HL-60/S4 treated with phorbol 12-myristate 13-acetate at 8.2 ng/mL for 4 days and 3 days (cell line): ENCODE results near the gene MT1F.

Source experiments
- in situ Hi-C: fragments of 300-500 bp; cut with MboI; formaldehyde crosslinking; loops from 2 replicates; pipeline ENCODE4 v1.15.0; 2022; ENCODE audit warnings: low sequenced_read_pairs

Gene MT1F

DNA sequence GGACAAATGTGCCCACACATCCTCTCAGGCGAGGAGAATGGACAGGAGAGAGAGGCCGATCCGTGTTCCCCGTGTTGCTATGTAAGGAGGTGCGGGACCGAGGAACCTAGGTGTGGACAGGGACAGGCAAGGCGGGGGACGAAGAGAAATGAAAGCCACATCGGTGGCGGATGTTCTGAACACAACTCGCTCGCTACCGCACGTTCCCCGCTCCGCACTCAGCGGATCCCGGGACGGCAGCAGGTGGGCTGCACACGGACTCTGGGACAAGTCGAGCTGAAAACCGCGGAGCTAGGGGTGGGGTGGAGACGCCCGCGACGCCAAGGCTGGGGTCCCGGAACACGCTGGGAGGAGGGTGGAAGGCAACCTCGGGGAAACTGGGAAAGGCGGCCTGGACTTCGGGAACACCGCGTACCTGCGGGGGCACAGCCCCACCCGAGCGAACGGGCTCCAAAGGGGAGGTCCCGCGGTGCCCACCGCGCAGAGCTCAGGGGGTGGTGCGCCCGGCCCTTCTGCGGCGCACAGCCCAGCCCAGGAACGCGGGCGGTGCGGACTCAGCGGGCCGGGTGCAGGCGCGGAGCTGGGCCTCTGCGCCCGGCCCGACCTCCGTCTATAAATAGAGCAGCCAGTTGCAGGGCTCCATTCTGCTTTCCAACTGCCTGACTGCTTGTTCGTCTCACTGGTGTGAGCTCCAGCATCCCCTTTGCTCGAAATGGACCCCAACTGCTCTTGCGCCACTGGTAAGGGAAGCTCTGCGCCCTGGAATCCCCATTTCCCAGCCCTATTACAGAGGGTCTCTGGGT, 32.4 kb upstream of the MT1F start, which contains the start of gene MT1E:
Gene MT1E, plus strand, starts transcription at position 642 of the 803 bp plus-strand sequence. Its CDS starts 71 bp downstream, at position 713.
- in situ Hi-C loops, result no loop called here

DNA sequence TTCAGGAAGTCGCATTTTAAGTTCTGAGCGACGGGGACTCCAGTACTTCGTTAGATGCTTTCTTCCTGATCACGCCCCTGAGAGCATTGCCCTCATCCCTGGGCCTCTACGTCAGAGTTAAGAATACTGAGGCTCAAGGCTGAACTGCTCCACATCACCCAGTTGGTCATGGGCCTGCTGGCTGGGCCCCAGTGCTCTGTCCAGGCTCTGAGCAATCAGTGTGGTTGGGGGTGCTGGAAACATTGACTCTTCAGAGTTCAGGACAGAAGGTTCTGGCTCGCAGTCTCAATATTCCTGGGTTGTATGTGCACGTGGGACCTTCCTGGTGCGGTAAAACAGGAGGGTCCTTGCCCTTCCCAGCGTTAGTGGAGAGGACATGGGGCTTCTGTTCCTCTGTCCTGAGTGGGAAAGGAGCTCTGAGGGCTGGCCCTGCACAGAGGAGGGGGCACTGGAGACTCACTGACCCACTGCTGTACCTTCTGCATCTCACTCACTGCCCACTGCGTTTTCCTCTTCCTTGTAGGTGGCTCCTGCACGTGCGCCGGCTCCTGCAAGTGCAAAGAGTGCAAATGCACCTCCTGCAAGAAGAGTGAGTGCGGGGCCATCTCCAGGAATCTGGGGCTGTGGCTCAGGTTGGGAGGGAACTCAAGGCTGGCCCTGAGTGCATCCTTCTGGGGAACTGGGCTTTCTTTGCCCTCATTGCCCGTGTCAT, 31.7 kb upstream of the MT1F start:
- in situ Hi-C loops, result no loop called here

DNA sequence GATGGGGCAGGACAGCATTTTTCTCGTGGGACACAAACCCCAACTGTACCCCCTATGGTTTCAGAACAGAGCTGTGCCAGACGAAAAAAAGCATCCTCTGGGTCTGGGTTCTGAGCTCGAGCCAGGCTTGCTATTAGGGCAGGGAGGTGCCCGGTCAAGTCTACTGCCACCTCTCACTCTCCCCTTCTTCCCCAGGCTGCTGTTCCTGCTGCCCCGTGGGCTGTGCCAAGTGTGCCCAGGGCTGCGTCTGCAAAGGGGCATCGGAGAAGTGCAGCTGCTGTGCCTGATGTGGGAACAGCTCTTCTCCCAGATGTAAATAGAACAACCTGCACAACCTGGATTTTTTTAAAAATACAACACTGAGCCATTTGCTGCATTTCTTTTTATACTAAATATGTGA, 31.1 kb upstream of the MT1F start:
- in situ Hi-C loops, result no loop called here

DNA sequence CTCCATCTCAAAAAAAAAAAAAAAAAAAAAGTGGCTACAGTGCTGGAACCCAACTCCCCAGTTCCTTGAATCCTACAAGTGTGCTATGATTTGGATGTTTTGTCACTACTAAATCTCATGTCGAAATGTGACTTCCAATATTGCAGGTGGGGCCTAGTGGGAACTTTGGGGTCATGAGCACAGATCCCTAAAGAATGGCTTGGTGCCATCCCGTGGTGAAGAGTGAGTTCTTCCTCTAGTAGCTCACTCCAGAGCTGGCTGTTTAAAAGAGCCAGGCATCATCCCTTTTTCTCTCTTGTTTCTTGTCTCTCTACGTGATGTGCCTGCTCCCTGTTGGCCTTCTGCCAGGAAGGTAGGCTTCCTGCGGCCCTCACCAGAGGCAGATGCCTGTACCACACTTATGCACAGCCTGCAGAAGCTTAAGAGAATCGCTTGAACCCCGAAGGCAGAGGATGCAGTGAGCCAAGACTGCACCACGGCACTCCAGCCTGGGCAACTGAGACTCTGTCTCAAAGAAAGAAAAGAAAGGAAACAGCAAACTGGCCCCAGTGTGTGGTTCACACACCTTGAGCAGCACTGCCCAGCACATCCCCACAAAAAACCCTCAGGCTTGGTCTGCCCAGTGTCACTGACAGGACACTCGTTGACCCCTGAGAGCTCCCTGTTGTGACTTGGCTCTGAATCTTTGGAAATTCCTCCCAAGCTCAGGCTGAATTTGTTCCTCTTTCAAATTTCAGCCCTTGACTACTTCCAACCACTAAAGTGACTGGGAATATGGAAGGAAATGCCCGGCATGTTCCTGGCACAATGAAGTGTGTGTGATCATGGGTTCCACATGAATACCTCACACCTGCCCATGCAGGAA, 29.0 kb upstream of the MT1F start:
- in situ Hi-C loops, result no loop called here

DNA sequence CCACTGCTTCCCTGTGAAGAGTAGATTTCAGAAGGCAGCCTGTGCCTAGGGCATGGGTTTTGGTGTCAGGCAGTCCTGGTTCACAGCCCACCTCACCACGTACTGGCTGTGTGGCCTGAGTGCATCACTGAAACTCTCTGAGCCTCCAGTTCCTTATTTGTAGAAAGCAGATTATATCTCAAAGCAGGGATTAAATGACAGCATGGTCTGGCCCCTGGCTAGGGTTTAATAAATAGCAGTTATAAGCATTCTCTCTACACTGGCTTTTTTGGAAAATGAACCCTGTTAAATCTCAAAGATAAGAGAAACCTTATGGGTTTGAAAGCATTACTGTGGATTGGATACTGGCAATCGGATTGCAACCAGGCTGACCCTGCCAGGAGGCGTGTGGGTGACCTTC, 28.2 kb upstream of the MT1F start:
- in situ Hi-C loops, result no loop called here

DNA sequence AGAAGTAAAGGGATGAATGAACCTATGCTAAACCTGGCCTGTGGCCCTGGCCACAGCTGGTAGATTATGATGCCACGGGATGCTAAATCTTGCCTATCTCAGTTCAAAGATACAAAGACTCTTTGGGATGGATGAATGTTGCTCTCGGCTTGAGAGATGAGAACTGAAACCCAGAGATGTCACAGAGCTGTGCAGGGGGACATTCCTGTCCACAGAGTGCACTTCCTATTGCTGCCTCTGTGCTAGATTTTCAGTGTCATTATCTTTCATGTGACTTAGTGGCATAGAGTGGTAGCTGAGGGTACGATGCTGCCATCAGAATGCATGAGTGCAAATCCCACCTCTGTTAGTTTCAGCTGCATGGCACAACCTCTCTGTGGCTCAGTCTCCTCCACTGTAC, 27.6 kb upstream of the MT1F start:
- in situ Hi-C loops, result no loop called here

DNA sequence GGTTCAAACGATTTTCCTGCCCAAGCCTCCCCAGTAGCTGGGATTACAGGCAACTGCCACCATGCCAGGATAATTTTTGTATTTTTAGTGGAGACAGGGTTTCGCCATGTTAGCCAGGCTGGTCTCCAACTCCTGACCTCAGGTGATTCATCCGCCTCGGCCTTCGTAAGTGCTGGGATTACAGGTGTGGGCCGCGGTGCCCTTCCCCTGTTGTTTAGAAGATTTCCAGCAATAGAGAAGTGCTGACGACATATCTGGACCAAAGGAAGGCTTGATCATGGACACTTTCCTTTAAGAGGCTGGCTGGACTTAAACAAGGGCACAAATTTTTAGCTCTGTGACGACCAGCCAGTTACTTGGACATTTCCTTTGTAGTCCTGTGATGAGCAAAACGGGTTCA, 26.6 kb upstream of the MT1F start:
- in situ Hi-C loops, result no loop called here

DNA sequence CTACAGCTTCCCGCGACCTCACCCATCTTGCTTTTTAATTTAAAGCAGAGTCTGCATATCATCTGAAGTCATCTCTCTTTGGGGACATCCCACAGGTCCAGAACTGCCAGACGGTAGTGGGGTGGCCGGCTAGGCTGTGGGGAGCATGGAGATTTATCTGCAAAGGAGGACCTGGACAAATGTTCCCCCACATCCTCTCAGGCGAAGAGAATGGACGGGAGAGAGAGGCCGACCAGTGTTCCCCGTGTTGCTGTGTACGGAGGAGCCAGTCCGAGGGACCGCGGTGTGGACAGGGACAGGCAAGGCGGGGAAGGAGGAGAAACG, 26.0 kb upstream of the MT1F start:
- in situ Hi-C loops, result no loop called here

DNA sequence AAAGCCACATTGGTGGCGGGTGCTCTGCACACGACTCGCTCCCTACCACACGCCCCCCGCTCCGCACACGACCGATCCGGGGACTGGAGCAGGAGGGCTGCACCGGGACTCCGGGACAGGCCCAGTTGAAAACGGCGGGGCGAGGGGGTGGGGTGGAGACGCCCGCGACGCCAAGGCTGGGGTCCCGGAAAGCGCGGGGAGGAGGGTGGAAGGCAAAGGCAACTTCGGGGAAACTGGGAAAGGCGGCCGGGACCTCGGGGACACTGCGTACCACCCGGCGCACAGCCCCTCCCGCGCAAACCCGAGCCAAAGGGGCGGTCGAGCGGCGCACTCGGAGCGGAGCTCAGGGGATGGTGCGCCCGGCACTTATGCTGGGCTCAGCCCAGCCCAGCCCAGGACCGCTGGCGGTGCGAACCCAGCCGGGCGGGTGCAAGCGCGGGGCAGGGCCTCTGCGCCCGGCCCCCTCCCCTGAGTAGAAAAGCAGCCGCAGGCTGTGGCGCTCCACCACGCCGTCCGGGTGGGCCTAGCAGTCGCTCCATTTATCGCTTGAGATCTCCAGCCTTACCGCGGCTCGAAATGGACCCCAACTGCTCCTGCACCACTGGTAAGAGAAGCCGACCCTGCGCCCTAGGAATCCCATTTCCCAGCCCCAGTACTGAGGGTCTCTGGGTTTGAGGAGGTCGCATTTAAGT, 25.5 kb upstream of the MT1F start, which contains the start of gene MT1M:
Gene MT1M, plus strand, starts transcription at position 504 of the 692 bp plus-strand sequence. Its CDS starts 73 bp downstream, at position 577.
- in situ Hi-C loops, result no loop called here

DNA sequence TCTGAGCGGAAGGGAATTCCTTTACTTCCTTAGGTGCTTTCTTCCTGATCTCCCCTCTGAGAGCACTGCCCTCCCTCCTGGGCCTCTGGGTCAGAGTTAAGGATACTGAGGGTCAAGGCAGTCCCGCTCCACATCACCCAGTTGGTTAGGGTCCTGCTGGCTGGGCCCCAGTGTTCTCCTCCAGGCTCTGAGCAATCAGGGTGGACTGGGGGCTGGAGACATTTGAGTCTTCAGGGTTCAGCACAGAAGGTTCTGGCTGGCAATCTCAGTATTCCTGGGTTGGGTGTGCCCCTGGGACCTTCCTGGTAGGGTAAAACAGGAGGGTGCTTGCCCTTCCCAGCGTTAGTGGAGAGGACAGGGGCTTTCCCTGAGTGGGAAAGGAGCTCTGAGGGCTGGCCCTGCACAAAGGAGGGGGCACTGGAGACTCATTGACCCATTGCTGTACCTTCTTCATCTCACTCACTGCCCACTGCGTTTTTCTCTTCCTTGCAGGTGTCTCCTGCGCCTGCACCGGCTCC, 24.9 kb upstream of the MT1F start:
- in situ Hi-C loops, result no loop called here

DNA sequence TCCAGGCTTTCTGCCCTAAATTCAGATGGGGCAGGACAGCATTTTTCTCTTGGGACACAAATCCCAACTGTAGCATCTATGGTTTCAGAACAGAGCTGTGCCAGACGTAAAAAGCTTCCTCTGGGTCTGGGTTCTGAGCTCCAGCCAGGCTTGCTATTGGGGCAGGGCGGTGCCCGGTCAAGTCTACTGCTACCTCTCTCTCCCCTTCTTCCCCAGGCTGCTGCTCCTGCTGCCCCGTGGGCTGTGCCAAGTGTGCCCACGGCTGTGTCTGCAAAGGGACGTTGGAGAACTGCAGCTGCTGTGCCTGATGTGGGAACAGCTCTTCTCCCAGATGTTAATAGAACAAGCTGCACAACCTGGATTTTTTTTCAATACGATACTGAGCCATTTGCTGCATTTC, 24.2 kb upstream of the MT1F start:
- in situ Hi-C loops, result no loop called here

DNA sequence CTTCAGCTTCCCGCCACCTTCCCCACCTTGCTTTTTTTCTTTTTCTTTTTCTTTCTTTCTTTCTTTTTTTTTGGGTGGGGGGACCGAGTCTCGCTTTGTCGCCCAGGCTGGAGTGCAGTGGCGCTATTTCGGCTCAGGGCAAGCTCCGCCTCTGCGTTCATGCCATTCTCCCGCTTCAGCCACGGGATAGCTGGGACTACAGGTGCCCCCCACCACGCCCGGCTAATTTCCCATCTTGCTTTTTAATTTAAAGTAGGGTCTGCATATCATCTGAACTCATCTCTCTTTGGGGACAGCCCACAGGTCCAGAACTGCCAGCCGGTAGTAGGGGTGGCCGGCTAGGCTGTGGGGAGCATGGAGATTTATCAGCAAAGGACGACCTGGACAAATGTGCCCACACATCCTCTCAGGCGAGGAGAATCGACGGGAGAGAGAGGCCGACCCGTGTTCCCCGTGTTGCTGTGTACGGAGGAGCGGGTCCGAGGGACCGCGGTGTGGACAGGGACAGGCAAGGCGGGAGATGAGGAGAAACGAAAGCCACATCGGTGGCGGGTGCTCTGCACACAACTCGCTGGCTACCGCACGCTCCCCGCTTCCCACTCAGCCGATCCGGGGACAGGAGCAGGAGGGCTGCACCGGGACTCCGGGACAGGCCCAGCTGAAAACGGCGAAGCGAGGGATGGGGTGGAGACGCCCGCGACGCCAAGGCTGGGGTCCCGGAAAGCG, 22.9 kb upstream of the MT1F start:
- in situ Hi-C loops, result no loop called here

DNA sequence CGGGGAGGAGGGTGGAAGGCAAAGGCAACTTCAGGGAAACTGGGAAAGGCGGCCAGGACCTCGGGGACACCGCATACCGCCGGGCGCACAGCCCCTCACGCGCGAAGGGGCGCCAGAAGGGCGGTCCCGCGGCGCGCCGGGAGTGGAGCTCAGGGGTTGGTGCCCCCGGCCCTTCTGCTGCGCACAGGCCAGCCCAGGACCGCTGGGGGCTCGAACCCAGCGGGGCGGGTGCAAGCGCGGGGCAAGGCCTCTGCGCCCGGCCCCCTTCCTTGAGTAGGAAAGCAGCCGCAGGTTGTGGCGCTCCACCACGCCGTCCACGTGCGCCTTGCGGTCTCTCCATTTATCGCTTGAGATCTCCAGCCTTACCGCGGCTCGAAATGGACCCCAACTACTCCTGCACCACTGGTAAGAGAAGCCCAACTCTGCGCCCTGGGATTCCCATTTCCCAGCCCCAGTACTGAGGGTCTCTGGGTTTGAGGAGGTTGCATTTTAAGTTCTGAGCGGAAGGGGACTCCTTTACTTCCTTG, 22.3 kb upstream of the MT1F start:
- in situ Hi-C loops, result no loop called here

DNA sequence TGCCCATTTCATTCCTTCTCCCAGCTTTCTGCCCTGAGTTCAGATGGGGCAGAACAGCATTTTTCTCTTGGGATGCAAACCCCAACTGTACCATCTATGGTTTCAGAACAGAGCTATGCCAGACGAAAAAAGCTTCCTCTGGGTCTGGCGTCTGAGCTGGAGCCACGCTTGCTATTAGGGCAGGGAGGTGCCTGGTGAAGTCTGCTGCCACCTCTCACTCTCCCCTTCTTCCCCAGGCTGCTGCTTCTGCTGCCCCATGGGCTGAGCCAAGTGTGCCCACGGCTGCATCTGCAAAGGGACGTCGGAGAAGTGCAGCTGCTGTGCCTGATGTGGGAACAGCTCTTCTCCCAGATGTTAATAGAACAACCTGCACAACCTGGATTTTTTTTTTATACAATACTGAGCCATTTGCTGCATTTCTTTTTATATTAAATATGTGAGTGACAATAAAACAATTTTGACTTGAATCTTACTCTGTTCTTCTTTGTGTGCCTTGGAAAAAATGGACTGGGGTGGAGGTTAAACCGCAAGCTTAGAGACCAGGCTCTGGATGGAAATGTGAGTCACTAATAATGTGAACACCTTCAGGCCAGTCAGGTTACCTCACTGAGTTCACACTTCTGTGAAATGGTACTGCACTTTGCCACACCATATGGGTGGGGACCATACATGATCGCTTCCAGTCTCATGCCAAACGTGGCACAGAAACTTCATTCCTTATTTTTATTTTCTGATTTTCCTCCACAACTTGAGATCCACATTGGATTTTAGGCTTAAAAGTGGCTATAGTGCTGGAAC, 20.9 kb upstream of the MT1F start:
- in situ Hi-C loops, result no loop called here

DNA sequence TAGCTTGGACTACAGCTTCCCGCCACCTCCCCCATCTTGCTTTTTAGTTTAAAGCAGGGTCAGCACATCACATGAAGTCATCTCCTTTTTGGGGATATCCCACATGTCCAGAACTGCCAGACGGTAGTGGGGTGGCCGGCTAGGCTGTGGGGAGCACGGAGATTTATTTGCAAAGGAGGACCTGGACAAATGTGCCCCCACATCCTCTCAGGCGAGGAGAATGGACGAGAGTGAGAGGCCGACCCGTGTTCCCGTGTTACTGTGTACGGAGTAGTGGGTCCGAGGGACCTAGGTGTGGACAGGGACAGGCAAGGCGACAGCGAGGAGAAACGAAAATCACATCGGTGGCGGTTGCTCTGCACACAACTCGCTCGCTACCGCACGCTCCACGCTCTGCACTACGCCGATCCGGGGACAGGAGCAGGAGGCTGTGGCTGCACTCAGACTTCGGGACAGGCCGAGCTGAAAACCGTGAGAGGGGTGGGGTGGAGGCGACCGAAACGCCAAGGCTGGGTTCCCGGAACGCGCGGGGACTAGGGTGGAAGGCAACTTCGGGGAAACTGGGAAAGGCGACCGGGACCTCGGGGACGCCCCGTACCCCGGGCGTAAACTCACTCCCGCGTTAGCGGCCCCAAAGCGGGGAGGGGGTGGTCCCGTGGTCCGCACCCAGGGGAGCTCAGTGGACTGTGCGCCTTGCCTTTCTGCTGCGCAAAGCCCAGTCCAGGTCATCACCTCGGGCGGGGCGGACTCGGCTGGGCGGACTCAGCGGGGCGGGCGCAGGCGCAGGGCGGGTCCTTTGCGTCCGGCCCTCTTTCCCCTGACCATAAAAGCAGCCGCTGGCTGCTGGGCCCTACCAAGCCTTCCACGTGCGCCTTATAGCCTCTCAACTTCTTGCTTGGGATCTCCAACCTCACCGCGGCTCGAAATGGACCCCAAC, 19.7 kb upstream of the MT1F start, which contains the start of gene MT1A:
Gene MT1A, plus strand, starts transcription at position 853 of the 937 bp plus-strand sequence. Its CDS starts 73 bp downstream, at position 926.
- in situ Hi-C loops, result no loop called here

DNA sequence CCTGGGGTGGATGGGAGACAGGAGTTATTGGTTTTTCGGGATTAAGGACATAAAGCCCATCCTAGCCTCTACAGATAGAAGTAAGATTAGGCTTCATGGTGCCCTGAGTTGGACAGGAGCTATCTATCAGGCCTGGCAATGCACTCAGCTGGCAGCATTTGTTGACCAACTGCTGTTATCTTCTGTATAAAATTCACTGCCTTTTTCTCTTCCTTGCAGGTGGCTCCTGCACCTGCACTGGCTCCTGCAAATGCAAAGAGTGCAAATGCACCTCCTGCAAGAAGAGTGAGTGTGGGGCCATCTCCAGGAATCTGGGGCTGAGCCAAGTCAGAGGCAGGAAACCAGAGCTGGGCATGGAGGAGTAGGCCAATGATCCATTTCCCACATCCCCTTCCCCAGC, 18.7 kb upstream of the MT1F start:
- in situ Hi-C loops, result no loop called here

DNA sequence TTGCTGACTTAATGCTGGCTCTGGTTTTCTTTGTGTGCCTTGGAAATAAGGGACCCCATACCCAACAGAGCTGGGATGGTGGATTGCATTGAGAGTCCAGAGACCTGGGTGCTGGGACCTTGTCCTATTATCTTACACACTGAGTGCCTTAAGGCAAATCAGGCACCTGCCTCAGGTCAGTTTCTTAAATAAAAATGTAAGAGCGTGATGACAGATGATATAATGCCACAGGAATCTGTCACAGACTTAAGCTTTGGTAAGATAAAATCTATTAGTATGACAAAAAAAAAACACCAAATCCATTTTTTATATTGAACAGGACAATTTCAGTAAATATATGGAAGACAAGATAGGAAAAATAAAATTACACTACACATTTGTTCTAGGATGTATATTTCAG, 17.7 kb upstream of the MT1F start:
- in situ Hi-C loops, result no loop called here

DNA sequence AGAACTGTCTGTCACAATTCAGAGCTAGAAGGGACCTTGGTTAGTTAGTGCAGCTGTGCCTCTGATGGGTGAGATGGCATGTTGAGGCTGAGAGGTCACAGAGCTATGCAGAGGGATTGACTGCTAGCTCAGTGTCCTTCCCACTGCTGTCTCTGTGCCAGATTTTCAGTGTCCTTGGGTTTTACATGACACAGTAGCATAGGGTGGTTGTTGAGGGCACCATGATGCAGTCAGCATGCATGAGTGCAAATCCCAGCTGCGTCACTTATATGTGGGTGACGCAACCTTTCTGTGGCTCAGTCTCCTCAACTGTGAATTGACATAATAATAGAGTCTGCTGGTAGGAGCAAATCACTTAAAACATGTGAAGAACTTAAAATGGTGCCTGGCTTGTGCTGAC, 16.6 kb upstream of the MT1F start:
- in situ Hi-C loops, result no loop called here
